PC-3 (cell line): ENCODE results near the gene RXRB. TPM values are rescaled to one million over a fixed set of nuclear protein-coding genes. Genes with fewer than 3 reads are reported as not detected.

Experiments used
- ATAC-seq: fragments of 200-7000 bp; cut with Tn5 transposase; 2 replicates; pipeline ENCODE4 v1.9.1; 2020; ENCODE audit warnings: mild to moderate bottlenecking, moderate library complexity
- BruUV-seq: library from RNA; stranded (reverse); fragments of 400-500 nt; replicated peaks from 2 replicates; lab custom pipeline; 2021; lab: Mats Ljungman, UMichigan
- CTCF ChIA-PET: fragments of 300-600 bp; sonication (Branson Sonifier 250); formaldehyde crosslinking; loops from one replicate; lab custom pipeline; 2022; ENCODE audit warnings: antibody characterized with exemption; lab: Charles Lee
- POLR2A ChIA-PET: fragments of 300-600 bp; sonication (Branson Sonifier 250); formaldehyde crosslinking; loops from one replicate; lab custom pipeline; 2022; ENCODE audit warnings: antibody characterized with exemption; ENCODE audit not compliant: unreplicated experiment; lab: Charles Lee
- DNase-seq: peaks from one replicate; pipeline ENCODE4 v3.0.0-alpha.2; 2015
- H2AFZ ChIP-seq: fragments of 300-600 bp; sonication (generic); 2 replicates; pipeline ENCODE4 v1.6.0; 2016; ENCODE audit warnings: antibody characterized with exemption, low read length
- H3F3A ChIP-seq: fragments of 300-600 bp; sonication (generic); one replicate; pipeline ENCODE4 v1.6.0; 2017; ENCODE audit warnings: antibody characterized with exemption, low read length, control low read depth, mild to moderate bottlenecking; ENCODE audit not compliant: unreplicated experiment
- H3K27ac ChIP-seq: fragments of 300-600 bp; sonication (generic); 2 replicates; pipeline ENCODE4 v1.5.1; 2016; ENCODE audit warnings: mild to moderate bottlenecking, low read length
- H3K27me3 ChIP-seq: fragments of 300-600 bp; sonication (generic); 2 replicates; pipeline ENCODE4 v1.6.1; 2016; ENCODE audit warnings: low read length, mixed read lengths
- H3K36me3 ChIP-seq: fragments of 300-600 bp; sonication (generic); 2 replicates; pipeline ENCODE4 v1.6.1; 2016; ENCODE audit warnings: low read depth, mixed run types, low read length, mixed read lengths
- H3K4me1 ChIP-seq: fragments of 300-600 bp; sonication (generic); 2 replicates; pipeline ENCODE4 v1.5.1; 2016; ENCODE audit warnings: low read length; ENCODE audit not compliant: insufficient read depth
- H3K4me2 ChIP-seq: fragments of 300-600 bp; sonication (generic); 2 replicates; pipeline ENCODE4 v1.6.0; 2016; ENCODE audit warnings: low read length
- H3K4me3 ChIP-seq: fragments of 300-600 bp; sonication (generic); 2 replicates; pipeline ENCODE4 v1.5.1; 2016; ENCODE audit warnings: mild to moderate bottlenecking, low read length, mixed read lengths
- H3K79me2 ChIP-seq: fragments of 300-600 bp; sonication (generic); 2 replicates; pipeline ENCODE4 v1.6.1; 2017; ENCODE audit warnings: low read length, mixed read lengths
- H3K9ac ChIP-seq: fragments of 300-600 bp; sonication (generic); 2 replicates; pipeline ENCODE4 v1.6.0; 2016; ENCODE audit warnings: mild to moderate bottlenecking, low read length
- H3K9me2 ChIP-seq: fragments of 300-600 bp; sonication (generic); replicated peaks from 2 replicates; pipeline ENCODE4 v1.6.1; 2016; ENCODE audit warnings: mixed run types, low read length, mixed read lengths
- H3K9me3 ChIP-seq: fragments of 300-600 bp; sonication (generic); 2 replicates; pipeline ENCODE4 v1.6.1; 2016; ENCODE audit warnings: low read length, mixed read lengths
- H4K20me1 ChIP-seq: fragments of 300-600 bp; sonication (generic); 2 replicates; pipeline ENCODE4 v1.6.1; 2016; ENCODE audit warnings: low read length, mixed read lengths
- EZH2 ChIP-seq: fragments of 300-600 bp; sonication (generic); IDR thresholded peaks from one replicate; pipeline ENCODE4 v1.6.1; 2017; ENCODE audit warnings: antibody characterized with exemption, mild to moderate bottlenecking, low read length; ENCODE audit not compliant: unreplicated experiment
- EZH2phosphoT487 ChIP-seq: fragments of 300-600 bp; sonication (generic); IDR thresholded peaks from 2 replicates; pipeline ENCODE4 v1.6.1; 2018; ENCODE audit warnings: mild to moderate bottlenecking, antibody characterized with exemption, low read length, borderline replicate concordance
- intact Hi-C: fragments of 100-400 bp; cut with micrococcal nuclease; formaldehyde crosslinking; loops from 2 replicates; pipeline ENCODE4 v1.9.0; 2023
- total RNA-seq: library from RNA; depleted of rRNA; stranded (reverse); fragments of >200 nt; gene quantifications from 2 replicates; pipeline ENCODE4 v1.2.3, GENCODE V29; 2014
- TF ChIP-seq, protein P1 (sequence below): fragments of 300-600 bp; sonication (generic); conservative IDR thresholded peaks from 2 replicates; pipeline ENCODE4 v1.5.1; 2017; ENCODE audit warnings: antibody characterized with exemption, low read depth, mild to moderate bottlenecking, low read length

The RXRB gene
- total RNA-seq, 1 experiment from 2014 or later, result 24.0 TPM

DNA sequence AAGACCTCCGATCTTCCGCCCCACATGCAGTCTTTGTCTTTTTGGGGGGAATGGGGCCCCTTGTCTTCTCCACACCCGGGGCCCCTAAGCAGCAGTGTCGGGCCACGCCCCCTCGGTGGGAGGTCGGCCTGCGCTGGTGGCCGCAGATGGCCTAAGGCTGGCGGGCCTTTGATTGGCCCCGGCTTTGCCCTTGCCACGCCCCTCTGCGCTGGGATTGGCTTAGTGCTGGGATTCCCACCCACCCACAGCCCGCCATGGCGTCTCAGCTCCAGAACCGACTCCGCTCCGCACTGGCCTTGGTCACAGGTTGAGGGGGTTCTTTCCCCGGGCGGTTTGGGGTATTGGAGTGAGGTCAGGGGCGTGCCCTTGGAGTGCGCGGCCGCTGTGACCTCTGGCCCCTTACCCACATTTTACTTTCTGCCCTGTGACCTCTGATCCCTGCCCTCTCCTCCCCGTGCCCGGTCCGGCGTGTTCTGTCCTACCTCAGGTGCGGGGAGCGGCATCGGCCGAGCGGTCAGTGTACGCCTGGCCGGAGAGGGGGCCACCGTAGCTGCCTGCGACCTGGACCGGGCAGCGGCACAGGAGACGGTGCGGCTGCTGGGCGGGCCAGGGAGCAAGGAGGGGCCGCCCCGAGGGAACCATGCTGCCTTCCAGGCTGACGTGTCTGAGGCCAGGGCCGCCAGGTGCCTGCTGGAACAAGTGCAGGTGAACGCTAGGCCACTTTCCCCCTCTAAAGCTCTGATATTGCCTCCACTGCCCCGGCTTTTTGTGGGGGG is 4.1 kb upstream of the RXRB start, which contains the start of gene HSD17B8:
HSD17B8 (plus strand) TSS at position 241 of the 776 bp plus-strand sequence; CDS start at position 255, 14 bp downstream.
- DNase-seq, result peak; percentile 42
- peak within 1 kb of the TSS; percentile 100 for H3K4me2 ChIP-seq
- TF ChIP-seq EZH2, result no peak
- TF ChIP-seq, protein P1, sequence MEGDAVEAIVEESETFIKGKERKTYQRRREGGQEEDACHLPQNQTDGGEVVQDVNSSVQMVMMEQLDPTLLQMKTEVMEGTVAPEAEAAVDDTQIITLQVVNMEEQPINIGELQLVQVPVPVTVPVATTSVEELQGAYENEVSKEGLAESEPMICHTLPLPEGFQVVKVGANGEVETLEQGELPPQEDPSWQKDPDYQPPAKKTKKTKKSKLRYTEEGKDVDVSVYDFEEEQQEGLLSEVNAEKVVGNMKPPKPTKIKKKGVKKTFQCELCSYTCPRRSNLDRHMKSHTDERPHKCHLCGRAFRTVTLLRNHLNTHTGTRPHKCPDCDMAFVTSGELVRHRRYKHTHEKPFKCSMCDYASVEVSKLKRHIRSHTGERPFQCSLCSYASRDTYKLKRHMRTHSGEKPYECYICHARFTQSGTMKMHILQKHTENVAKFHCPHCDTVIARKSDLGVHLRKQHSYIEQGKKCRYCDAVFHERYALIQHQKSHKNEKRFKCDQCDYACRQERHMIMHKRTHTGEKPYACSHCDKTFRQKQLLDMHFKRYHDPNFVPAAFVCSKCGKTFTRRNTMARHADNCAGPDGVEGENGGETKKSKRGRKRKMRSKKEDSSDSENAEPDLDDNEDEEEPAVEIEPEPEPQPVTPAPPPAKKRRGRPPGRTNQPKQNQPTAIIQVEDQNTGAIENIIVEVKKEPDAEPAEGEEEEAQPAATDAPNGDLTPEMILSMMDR, result no peak
- TF ChIP-seq EZH2phosphoT487, result no peak
- no peaks in the 10 kb centered on the region for H3F3A ChIP-seq
- no peaks in the 10 kb centered on the region for H3K27me3 ChIP-seq
- H3K4me3 ChIP-seq, result peak within 1 kb of the TSS; percentile 46
- H2AFZ ChIP-seq, result no peak within 1 kb of the TSS
- peak within 1 kb of the TSS; percentile 31 for H3K9ac ChIP-seq
- H3K9me3 ChIP-seq, result no peaks in the 10 kb centered on the region
- H3K9me2 ChIP-seq, result no peaks in the 10 kb centered on the region
- peaks cover 48% of the 10 kb centered on the region for H3K79me2 ChIP-seq
- BruUV-seq, result no TSS peak
- H3K27ac ChIP-seq, result peak within 1 kb of the TSS; percentile 84
- intact Hi-C loops, result loop anchor here (10.0 kb wide), 2 partner anchors 70 to 210 kb away; partner anchors contain the start of genes B3GALT4, CUTA, PHF1 and RPS18
- CTCF ChIA-PET, result no interaction called here
- ATAC-seq, result peak; percentile 30
- POLR2A ChIA-PET, result interaction anchor here (0.7 kb wide), 1 partner anchor 44 kb away, joined by 6 read pairs; no protein-coding TSS in a partner anchor
- no peaks in the 10 kb centered on the region for H4K20me1 ChIP-seq
- H3K4me1 ChIP-seq, result peaks cover 54% of the 10 kb centered on the region
- peaks cover 21% of the 10 kb centered on the region for H3K36me3 ChIP-seq

DNA sequence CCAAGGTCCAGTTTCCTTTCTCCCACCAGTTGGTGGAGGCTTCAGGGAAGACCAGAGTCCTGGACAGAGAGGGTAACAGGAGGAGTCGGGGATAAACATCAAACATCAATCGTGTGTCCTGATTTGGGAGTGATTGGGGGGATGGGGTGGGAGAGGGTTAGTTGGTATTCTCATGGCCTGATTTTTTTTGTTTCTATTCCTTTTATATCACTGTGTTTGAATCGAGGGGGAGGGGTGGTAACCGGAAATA is 3.6 kb upstream of the RXRB start:
- POLR2A ChIA-PET, result no interaction called here
- intact Hi-C loops, result loop anchor here (10.0 kb wide), 2 partner anchors 71 to 211 kb away; partner anchors contain the start of genes B3GALT4, CUTA, PHF1 and RPS18
- no TSS peak for BruUV-seq
- DNase-seq, result no peak
- Histone ChIP-seq H3K27ac (no peak overlapping the region), H3K4me2 (peak overlapping the region; percentile 17; the same call in 1 of the 2 replicates), H4K20me1 (no peaks in the 10 kb centered on the region), H3K4me3 (no peak overlapping the region), H3K4me1 (peaks cover 52% of the 10 kb centered on the region), H3K9me3 (no peaks in the 10 kb centered on the region), H3K27me3 (no peaks in the 10 kb centered on the region), H3K36me3 (peaks cover 21% of the 10 kb centered on the region), H3F3A (no peaks in the 10 kb centered on the region), H2AFZ (no peak overlapping the region), H3K9me2 (no peaks in the 10 kb centered on the region), H3K79me2 (peaks cover 53% of the 10 kb centered on the region), H3K9ac (no peak overlapping the region)
- TF ChIP-seq EZH2 (no peak), EZH2phosphoT487 (no peak)
- TF ChIP-seq, protein P1, result no peak
- CTCF ChIA-PET, result no interaction called here
- no peak for ATAC-seq
